Ammon's horn (tissue), 1 donor: ENCODE data around the gene TBC1D32.
"Not testable (repeated sequence)": the region's sequence is repeated elsewhere in the genome, so short reads cannot be mapped to it uniquely, and the experiment has no call there.

Experiments
- DNase-seq: peaks from one replicate; pipeline ENCODE4 v3.0.0-alpha.2; 2016; ENCODE audit warnings: low spot score

The TBC1D32 gene, protein sequence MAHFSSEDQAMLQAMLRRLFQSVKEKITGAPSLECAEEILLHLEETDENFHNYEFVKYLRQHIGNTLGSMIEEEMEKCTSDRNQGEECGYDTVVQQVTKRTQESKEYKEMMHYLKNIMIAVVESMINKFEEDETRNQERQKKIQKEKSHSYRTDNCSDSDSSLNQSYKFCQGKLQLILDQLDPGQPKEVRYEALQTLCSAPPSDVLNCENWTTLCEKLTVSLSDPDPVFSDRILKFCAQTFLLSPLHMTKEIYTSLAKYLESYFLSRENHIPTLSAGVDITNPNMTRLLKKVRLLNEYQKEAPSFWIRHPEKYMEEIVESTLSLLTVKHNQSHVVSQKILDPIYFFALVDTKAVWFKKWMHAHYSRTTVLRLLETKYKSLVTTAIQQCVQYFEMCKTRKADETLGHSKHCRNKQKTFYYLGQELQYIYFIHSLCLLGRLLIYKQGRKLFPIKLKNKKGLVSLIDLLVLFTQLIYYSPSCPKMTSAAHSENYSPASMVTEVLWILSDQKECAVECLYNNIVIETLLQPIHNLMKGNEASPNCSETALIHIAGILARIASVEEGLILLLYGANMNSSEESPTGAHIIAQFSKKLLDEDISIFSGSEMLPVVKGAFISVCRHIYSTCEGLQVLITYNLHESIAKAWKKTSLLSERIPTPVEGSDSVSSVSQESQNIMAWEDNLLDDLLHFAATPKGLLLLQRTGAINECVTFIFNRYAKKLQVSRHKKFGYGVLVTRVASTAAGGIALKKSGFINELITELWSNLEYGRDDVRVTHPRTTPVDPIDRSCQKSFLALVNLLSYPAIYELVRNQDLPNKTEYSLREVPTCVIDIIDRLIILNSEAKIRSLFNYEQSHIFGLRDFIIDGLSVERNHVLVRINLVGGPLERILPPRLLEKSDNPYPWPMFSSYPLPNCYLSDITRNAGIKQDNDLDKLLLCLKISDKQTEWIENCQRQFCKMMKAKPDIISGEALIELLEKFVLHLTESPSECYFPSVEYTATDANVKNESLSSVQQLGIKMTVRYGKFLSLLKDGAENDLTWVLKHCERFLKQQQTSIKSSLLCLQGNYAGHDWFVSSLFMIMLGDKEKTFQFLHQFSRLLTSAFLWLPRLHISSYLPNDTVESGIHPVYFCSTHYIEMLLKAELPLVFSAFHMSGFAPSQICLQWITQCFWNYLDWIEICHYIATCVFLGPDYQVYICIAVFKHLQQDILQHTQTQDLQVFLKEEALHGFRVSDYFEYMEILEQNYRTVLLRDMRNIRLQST

DNA sequence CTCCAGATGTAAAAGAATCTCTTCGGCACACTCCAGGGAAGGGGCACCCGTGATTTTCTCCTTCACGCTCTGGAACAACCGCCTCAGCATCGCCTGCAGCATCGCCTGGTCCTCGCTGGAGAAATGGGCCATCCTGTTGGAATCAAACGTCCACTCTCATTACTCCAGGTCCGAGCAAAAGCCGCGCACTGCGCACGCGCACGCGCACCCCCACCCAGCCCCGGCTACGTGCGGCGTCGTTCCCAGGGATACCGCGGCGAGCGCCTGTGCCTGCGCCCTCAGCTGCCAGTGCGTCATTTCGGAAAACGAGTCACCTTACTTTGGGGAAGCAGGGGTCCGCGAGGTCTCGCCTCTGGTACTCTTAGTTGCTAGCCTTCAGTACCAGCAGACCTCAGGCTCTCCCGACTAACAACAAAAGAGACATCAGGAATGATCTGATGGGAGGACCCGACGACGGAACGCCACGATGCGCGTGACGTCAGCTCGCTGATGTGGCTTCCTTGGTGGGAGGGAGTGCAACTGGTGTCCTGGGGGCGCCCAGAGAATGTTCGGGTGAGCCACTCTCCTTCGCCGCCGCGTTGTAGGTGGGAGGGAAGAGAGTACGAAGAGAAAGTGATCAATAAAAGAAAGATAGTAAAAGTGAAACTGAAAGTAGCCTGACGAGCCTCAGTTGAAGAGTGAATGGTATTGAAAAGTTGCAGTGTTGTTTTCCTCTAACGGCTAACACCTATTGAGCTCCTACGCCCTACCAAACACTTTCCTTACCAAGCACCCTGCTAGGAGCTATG lies at the start of gene TBC1D32:
Gene TBC1D32 (minus strand): TSS at position 182 of the 788 bp plus-strand sequence. CDS start 50 bp downstream, at position 132.
- peak; percentile 95 for DNase-seq

DNA sequence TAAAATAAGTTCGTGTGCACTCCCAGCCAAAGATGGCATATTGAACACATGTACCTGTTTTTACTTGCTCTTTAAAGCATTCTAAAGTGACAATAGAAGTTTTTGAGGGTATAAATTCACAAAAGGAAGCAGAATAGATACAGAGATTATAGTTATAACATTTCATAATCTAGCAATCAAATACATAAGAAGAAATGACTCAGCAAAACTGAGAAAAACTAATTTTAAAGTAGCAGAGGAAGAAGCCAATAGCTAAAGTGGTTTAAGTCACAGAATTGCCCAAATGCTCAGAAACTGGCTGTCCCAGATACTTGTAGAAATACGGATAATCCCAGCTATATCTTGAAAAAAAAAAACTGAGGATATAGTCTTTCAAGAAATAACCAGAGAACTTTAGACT lies 49.2 kb upstream of the TBC1D32 start:
- DNase-seq = no peak

DNA sequence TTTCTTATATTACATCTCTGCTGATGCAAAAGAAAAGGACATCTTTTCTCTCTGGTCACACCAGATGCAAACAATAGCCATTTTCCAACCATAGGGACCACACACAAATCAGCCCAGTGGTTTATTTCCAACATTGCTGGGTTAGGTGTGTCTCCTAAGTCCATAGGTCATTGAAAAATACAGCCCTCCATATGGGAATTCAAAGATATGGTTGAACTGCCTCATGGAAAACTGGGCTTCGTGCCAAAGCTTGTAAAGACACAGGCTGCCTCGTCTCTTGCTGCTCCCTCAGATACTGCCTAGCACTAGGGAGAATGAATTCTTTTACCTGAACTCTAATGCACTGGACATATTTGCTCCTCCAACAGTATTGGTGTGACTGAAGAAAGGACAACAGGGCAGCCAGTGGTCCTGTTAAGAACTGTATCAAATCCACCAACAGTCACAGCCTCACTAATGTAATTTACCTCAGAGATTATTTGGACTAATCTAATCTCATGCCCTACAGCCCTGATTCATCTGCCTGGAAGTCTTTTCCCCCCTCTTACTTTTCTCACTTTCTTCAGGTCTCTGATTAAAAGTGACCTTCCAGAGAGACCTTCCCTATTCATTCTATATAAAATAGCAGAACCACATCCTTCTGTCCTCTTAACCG lies 48.3 kb upstream of the TBC1D32 start:
- no peak for DNase-seq

DNA sequence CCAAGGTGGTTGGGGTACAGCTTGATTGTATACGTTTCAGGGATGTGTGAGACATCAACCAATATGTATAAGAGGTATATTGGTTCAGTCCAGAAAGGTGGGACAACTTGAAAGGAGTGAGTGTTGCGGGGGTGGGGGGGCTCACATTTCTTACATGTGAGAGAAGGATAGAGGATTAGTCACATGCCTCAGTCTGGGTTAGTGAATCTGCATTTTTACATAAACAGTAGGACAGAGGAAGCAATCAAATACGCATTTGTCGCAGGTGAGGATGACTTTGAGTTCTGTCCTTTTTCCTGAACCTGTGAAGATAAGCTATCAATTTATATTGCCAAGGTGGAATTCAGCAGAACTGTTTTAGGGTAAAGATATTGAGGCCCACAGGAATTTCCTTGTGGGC lies 42.1 kb upstream of the TBC1D32 start:
- no peak for DNase-seq

DNA sequence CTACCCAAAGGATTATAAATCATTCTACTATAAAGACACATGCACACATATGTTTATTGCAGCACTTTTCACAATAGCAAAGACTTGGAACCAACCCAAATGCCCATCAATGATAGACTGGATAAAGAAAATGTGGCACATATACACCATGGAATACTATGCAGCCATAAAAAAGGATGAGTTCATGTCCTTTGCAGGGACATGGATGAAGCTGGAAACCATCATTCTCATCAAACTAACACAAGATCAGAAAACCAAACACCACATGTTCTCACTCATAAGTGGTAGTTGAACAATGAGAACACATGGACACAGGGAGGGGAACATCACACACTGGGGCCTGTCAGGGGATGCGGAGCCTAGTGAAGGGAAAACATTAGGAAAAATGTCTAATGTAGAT lies 39.9 kb upstream of the TBC1D32 start:
- not testable (repeated sequence) for DNase-seq

DNA sequence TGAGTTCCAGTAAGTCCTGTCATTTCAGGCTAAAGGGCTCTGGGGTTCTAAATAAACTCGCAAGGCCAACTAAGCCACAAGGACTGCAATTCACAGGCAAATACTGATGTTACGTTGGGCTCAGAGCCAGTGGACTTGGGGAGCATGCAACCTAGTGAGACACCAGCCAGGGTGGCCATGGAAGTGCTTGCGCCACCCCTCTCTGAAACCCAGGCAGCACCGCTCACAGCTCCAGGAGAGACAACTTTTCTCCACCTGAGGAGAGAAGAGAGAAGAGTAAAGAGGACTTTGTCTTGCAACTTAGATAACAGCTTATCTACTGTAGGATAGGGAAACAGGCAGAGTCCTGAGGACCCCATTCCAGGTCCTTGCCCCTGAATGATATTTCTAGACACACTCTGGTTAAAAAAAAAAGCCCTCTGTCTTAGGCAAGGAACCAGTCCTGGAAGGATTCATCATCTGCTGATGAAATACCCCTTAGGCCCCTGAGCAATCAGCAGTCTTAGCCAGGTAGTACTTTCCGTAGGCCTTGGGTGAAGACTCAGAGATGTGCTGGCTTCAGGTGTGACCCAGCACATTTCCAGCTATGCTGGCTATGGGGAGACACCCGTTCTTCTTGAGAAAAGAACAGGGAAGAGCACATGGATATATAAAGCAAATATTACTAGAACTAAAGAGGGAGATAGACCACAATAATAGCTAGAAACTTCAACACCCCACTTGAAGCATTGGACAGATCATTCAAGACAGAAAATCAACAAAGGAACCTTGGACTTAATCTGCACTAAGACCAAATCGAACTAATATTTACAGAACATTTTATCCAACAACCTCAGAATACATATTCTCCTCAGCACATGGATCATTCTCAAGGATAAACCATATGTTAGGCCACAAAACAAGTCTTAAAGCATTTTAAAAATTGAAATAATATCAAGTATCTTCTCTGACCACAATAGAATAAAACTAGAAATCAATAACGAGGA lies 31.5 kb upstream of the TBC1D32 start:
- DNase-seq = no peak

DNA sequence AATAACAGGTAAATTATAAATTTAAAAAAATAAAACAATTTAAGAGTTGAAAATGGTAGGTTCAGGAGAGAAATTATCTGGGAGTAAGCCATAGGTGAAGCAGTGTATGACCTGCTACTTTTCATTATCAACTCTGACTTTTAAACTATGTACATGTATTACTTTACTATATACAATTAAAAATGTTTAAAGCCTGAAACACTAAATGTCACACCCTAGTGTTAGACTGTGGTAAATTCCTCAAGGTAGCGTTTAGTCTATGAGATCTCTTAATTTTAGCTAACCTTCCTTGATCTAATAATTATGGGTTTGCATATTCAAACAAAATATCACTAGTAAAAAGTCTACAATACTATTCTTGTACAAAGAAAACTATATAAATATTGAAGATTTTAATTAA lies 22.3 kb upstream of the TBC1D32 start:
- no peak for DNase-seq

DNA sequence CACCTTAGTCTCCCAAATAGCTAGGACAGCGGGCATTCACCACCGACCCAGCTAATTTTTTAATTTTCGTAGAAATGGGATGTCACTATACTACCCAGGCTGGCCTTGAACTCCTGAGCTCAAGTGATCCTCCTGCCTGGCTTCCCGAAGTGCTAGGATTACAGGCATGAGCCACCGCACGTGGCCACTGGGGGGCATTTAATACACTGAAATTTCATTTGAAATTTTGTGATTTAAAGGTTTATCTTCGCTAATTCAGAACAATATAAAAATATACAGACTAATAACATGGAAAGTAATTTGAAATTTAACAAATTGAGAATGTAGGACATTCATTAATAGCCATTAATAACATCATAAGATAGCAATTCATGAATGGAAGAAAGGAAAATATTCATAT lies 20.5 kb upstream of the TBC1D32 start:
- no peak for DNase-seq

DNA sequence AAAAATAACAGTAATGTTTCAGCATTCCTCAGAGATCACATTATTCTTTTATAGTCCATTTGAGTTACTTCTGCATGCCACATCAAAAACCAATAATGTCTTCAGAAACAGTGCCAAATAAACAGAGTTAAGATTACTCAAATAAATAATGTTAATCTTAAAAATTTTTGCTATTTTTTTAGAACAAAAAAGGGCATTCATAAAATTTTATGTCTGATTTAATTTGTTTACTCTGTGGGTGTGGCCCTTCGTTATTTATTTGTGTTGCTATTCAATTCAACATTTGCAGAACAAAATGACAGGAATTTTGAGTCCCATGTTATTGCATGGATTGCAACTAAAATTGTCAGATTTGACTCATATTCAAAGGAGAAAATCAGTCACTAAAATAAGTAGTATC lies 18.7 kb upstream of the TBC1D32 start:
- DNase-seq = no peak

DNA sequence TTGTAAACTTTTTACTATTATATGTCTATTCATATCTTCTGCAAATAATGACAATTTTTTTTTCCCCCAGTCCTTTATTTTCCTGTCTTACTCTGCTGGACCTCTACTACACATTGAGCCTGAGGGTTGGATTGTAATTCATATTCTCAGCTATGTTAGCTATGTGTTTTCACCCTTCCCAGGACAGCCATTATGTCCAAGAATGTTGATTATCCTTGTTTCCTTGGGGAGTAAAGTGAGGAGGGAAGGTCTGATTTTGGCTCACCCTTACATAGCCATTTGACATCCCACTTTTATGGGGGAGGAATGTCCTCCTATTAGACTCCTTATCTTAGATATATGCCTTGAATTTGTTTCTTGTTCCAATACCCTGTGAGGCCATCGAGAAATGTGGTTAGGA lies 17.6 kb upstream of the TBC1D32 start:
- DNase-seq = no peak

DNA sequence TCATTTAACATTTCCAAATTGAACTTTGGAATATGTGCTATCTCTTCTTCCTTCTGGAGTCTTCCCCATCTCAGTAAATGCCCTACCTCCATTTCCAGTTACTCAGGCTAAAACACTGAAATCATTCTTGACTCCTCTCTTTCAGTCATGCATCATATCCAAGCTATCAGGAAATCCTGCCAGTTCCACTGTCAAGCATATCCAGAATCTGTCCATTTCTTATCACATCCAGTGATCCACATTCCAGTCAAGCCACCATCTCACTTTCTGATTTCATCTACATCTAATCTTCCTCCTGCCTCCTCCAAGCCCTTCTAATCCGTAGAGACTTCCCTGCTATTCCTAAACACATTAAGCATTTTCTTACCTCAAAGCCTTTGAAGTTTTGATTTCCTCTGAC lies 15.3 kb upstream of the TBC1D32 start:
- no peak for DNase-seq

DNA sequence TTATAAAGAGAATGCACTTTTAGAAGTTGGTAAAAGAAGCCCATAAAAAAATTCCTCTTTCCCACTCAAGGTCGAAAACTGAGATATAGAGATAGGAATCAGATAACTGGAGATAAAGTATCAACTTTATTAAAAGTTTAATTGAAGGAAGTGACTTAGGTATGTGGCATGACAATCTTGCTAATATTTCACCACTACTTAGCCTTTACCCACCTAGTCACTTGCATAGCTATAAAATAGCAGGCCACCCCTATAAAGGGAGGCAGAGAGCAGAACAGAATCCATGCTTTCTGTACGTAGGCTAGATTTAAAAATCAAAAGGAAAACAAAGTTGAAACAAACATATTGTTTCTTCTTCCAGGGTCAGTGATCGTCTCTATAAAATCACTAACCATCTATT lies 13.2 kb upstream of the TBC1D32 start:
- no peak for DNase-seq

DNA sequence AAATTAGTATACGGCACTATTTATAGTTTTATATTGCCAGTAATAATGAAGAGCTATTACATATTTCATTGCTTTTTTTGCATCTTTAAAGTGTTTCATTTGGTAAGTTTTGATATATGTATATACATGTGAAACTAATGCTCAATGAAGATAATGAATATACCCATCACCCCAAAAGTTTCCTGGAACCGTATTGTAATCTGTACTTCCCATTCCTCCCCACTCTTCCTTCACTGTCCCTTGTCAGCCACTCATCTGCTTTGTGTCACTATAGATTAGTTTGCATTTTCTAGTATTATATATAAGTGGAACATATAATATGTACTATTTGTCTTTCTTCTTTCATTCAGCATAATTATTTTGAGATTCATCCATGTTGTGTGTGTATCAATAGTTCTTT lies 10.3 kb upstream of the TBC1D32 start:
- no peak for DNase-seq

DNA sequence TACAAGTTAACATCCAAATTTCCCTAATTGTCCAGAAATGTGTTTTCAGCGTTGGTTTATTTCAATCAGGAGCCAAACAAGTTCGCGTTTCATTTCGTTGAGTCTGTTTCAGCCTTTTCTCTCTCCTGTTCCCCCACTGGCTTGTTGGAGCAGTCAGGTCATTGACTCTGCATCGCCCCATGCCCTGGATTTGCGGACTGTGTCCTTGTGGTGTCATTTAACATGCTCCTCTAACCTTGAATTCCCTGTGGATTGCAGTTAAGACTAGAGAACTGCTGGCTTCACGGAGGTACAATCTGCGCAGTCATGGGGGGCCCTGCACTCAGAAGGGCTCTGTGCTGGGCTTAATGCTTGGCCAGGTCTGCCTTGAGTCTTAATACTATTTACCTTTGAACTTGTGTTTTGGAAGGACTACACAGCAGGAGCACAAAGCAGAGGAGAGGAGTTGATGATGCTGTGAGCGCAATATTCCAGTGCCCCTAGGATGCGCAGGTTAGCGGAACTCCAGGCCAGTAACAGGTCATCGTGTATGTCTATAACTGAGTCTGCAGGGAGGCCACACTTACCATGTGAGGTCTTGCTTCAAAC lies 5.5 kb upstream of the TBC1D32 start:
- no peak for DNase-seq

DNA sequence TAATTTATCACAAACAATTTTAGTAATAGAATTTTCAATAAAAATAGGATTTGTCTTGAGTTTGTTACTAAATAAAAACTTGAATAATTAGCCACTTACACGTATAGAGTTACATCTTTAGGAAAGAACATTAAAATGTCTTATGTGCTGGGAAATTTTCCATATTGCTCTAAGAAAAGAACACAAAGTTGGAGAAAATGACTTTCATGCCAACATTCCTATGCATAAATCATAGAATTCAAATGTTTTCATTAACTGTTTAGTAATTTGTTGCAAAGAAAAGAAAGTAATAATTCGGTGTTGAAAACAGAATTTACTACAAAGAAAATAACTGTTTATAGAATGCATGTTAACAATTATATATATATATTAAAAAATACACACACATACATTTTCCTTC lies 4.7 kb upstream of the TBC1D32 start:
- no peak for DNase-seq

DNA sequence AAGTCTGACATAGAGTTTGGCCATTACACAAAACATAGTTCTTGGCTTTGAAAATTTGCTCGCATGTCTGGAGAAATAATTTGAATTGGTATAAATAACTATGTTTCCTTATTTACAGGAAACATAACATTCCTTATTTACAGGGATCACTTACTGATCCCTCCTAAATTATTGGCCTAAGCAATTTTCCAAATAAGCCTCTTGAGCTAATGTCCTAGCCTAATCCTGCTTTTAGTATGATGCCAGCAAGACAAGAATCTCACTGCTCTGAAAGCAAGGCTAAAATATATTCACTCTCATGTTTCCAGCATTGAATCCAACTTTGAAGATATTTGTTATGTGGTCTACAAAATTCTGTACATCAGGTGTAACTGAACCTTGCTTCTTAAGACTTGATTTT lies 4.1 kb upstream of the TBC1D32 start:
- no peak for DNase-seq

DNA sequence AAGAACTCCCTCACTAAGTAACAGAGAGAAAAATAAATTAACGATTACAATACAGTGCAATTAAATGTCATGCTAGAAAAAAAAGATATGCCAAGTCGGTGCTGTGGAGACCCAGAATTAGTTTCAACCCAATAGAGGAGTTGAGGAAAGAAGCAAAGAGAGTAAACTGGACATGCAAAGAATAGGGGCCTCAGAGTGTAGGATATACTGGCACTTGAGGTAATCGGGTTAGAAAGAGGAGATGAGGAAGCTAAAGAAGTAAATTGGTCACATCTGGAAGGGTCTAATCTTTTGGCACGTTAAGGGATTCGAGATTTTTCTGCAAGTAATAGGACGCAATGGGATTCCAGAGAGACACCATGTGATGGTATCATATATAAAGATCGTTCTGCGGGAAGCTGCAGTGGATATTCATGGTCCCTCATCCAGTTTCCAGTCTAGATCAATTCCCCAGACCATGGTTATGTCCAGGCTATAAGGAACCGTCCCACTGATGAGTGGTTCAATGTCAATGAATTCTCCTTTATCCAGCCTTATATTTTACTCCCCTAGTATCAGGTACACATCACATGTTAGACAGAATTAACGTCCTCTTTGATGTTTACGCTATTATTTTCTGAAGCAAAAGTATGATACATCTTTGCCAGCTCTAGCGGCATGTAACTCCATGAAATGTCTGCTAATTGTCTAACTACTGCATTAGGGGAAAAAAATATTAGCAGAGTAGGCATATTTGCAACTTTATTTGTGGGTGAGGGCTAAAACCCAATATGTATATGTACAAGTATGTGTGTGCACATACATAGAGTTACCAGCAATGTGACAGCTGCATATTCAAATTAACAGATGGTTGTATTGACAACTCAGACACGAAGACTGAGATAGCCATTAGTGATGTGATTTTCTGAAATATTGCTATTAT lies 1.1 kb upstream of the TBC1D32 start:
- no peak for DNase-seq

DNA sequence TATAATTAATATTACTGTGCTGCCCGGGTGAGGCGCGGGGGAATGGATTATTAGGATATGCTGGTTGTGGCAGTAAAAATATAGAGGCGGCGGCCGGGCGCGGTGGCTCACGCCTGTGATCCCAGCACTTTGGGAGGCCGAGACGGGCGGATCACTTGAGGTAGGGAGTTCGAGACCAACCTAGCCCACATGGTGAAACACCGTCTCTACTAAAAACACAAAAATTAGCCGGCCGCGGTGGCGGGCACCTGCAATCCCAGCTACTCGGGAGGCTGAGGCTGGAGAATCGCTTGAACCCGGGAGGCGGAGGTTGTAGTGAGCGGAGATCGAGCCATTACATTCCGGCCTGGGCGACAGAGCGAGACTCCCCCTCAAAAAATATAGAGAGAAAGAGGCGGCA lies 586 bp downstream of the TBC1D32 start:
- DNase-seq = not testable (repeated sequence)
